Osteocyte (in vitro differentiated cells): ENCODE results near the gene PXMP4. TPM values are rescaled to one million over a fixed set of nuclear protein-coding genes. Genes with fewer than 3 reads are reported as not detected.

Experiments used
- DNase-seq: peaks from one replicate; pipeline ENCODE4 v3.0.0; 2021; ENCODE audit warnings: mixed read lengths; ENCODE audit not compliant: unreplicated experiment; ENCODE audit errors: extremely low spot score
- H3K27ac Mint-ChIP-seq: one replicate; pipeline ENCODE4 v1.8.0; 2021; ENCODE audit warnings: mild to moderate bottlenecking, mixed read lengths; ENCODE audit not compliant: unreplicated experiment
- H3K27me3 Mint-ChIP-seq: one replicate; pipeline ENCODE4 v1.8.0; 2021; ENCODE audit warnings: mixed read lengths; ENCODE audit not compliant: unreplicated experiment
- H3K36me3 Mint-ChIP-seq: one replicate; pipeline ENCODE4 v1.8.0; 2021; ENCODE audit warnings: mixed read lengths; ENCODE audit not compliant: unreplicated experiment
- H3K4me1 Mint-ChIP-seq: one replicate; pipeline ENCODE4 v1.8.0; 2021; ENCODE audit warnings: mixed read lengths; ENCODE audit not compliant: unreplicated experiment
- H3K4me3 Mint-ChIP-seq: one replicate; pipeline ENCODE4 v1.8.0; 2021; ENCODE audit warnings: mild to moderate bottlenecking, moderate library complexity, mixed read lengths; ENCODE audit not compliant: unreplicated experiment
- H3K9me3 Mint-ChIP-seq: one replicate; pipeline ENCODE4 v1.8.0; 2021; ENCODE audit warnings: mixed read lengths; ENCODE audit not compliant: unreplicated experiment
- CTCF ChIP-seq: fragments of 200-600 bp; sonication (generic); IDR thresholded peaks from 2 replicates; pipeline ENCODE4 v1.5.0; 2021; ENCODE audit warnings: antibody characterized with exemption, mild to moderate bottlenecking, moderate library complexity
- total RNA-seq: library from RNA; stranded (reverse); gene quantifications from 2 replicates; pipeline ENCODE4 v1.2.1, GENCODE V29; 2021

The PXMP4 gene
- total RNA-seq, 1 donor from 2014 or later: 3.4 TPM

GRCh38 chr20:33676652-33677645, 43.2 kb downstream of the PXMP4 start:
- DNase-seq: no peak
- Mint-ChIP-seq H3K27ac (no peak overlapping the region), H3K36me3 (no peaks in the 10 kb centered on the region), H3K4me3 (no peak overlapping the region), H3K4me1 (peaks cover 52% of the 10 kb centered on the region), H3K27me3 (no peaks in the 10 kb centered on the region), H3K9me3 (no peaks in the 10 kb centered on the region)
- no peak for TF ChIP-seq CTCF

GRCh38 chr20:33676121-33676520, 44.0 kb downstream of the PXMP4 start:
- Mint-ChIP-seq H3K27me3 (no peaks in the 10 kb centered on the region), H3K4me1 (peaks cover 45% of the 10 kb centered on the region), H3K27ac (no peak overlapping the region), H3K4me3 (no peak overlapping the region), H3K36me3 (no peaks in the 10 kb centered on the region), H3K9me3 (no peaks in the 10 kb centered on the region)
- DNase-seq: no peak
- TF ChIP-seq CTCF: no peak

DNA sequence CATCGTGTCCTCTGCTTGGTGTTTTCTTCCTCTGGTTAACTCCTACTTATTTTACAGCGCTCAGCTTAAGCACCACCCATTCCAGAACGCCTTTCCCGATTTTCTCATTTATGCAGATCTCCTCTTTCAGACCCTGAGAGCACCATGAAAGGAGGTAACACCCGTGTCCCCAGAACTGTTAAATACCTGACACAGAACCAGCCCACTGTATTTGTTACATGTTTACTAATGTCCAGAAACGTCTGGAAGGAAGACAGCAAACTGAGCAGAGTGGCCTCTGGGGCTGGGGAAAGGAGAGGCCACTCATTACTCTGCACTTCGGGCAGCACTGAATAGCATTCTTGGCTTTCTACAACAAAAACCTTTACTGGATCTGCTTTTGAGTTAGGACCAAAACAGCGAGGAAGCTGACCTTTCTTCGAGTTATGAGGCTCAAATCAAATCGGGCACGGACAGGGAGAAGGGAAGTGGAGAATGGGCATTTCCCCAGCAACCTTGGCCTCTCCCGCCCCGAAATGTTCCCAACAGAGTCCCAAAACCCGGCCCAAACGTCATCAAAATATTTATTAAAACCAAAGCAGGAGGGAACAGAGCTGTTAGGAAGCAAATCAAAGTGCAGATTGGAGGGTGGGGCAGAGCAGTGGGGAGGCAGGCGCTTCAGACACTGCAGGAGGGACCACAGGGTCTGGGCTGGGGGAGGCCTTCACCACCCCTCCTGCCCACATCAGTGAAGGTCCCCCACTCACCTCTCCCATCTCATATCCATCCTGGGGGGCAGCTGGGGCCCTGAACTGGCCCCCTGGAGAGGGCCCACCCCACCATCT, 44.8 kb downstream of the PXMP4 start:
- Mint-ChIP-seq H3K27me3 (no peaks in the 10 kb centered on the region), H3K27ac (peak overlapping the region; percentile 56), H3K4me3 (peak overlapping the region; percentile 68), H3K4me1 (peaks cover 37% of the 10 kb centered on the region), H3K36me3 (no peaks in the 10 kb centered on the region), H3K9me3 (no peaks in the 10 kb centered on the region)
- no peak for TF ChIP-seq CTCF
- no peak for DNase-seq

DNA sequence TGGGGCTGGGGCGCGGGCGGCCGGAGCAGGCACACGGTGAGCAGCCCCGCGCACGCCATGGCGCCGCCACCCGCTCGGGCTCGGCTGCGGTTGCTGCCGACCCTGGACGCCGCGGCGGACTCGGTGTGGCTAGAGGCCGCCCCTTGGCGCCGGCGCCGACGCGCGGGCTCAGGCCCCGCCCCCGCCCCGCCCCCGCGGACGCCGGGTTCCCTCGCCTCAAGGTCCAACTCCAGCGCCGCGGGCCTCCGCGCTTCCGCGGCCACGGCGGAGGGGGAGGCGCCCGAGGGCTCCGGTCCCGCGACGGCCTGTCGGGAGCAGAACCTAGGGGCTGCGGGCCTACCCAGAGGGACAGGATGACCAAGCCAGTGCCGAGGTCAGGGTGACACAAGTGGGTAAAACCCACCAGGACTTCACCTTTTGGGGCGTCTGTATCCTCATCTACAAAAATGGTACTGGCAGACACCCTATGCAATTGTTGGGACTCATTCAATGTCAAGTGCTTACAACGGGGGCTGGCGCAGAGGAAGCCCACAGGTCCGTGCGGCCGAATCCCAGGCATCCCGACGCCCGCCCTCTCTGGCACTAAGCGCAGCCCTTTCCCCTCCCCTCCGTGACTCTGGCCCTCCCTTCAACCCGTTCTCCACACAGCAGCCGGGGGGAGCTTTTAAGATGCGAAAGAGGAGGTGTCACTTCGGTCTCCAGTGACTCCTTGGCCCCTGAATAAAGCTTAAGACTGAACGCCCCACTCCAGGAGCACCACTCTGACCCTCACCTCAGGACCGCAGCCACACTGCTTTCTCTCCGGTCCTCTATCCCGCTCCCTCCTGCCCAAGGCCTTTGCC, 45.6 kb downstream of the PXMP4 start, which contains the start of gene NECAB3:
NECAB3 (minus strand) TSS at position 135 of the 842 bp plus-strand sequence; CDS start at position 59, 76 bp downstream.
- DNase-seq: peak; percentile 92
- Mint-ChIP-seq H3K9me3 (no peaks in the 10 kb centered on the region), H3K27me3 (no peaks in the 10 kb centered on the region), H3K27ac (peak within 1 kb of the TSS; percentile 71), H3K4me3 (peak within 1 kb of the TSS; percentile 86), H3K36me3 (no peaks in the 10 kb centered on the region), H3K4me1 (peaks cover 34% of the 10 kb centered on the region)
- no peak for TF ChIP-seq CTCF
